CD4-positive, alpha-beta T cell (primary cell): ENCODE results near the gene DCUN1D2. TPM values are rescaled to one million over a fixed set of nuclear protein-coding genes. Genes with fewer than 3 reads are reported as not detected.

ENCODE experiments used
- ATAC-seq: fragments of 200-7000 bp; cut with Tn5 transposase; one replicate; pipeline ENCODE4 v1.10.0; 2022; ENCODE audit warnings: mild to moderate bottlenecking; ENCODE audit not compliant: poor library complexity
- CTCF ChIA-PET: fragments of 350-600 bp; sonication (Branson Sonifier 250); formaldehyde crosslinking; loops from one replicate; lab custom pipeline; 2021; ENCODE audit warnings: antibody characterized with exemption, inconsistent platforms; lab: Charles Lee
- POLR2A ChIA-PET: fragments of 350-600 bp; sonication (Branson Sonifier 250); formaldehyde crosslinking; loops from one replicate; lab custom pipeline; 2021; ENCODE audit warnings: antibody characterized with exemption, inconsistent platforms; lab: Charles Lee
- DNase-seq, 14 experiments: peaks; one replicate each; pipeline ENCODE4 v3.0.0-alpha.2; 2013 to 2020; ENCODE audit warnings: mixed read lengths in 2 of 14
- H3K27ac ChIP-seq, 2 donors: one replicate each; pipeline versions ENCODE4 v1.5.1 to v1.7.0; 2013; ENCODE audit warnings: low read length in 2 of 2, low read depth in 1 of 2, mild to moderate bottlenecking in 1 of 2
- H3K27me3 ChIP-seq, 2 experiments: 1 replicate in 1 of 2; 2 replicates in 1 of 2; pipeline versions ENCODE4 v1.6.1 to v1.7.0; 2013; ENCODE audit warnings: low read length in 2 of 2, control low read depth in 1 of 2, mild to moderate bottlenecking in 1 of 2, moderate library complexity in 1 of 2; ENCODE audit not compliant: insufficient read depth in 2 of 2, control insufficient read depth in 1 of 2
- H3K36me3 ChIP-seq: one replicate; pipeline ENCODE4 v1.6.1; 2013; ENCODE audit warnings: low read length, control low read depth; ENCODE audit not compliant: insufficient read depth
- H3K4me1 ChIP-seq: one replicate; pipeline ENCODE4 v1.6.1; 2013; ENCODE audit warnings: low read length, control low read depth; ENCODE audit not compliant: insufficient read depth
- H3K4me3 ChIP-seq: one replicate; pipeline ENCODE4 v1.5.1; 2013; ENCODE audit warnings: mild to moderate bottlenecking, low read length, moderate library complexity
- H3K9me3 ChIP-seq, 2 experiments: 1 replicate in 1 of 2; 2 replicates in 1 of 2; pipeline versions ENCODE4 v1.6.1 to v1.7.0; 2013; ENCODE audit warnings: low read length in 2 of 2, mild to moderate bottlenecking in 2 of 2, control low read depth in 1 of 2, moderate library complexity in 1 of 2; ENCODE audit not compliant: control insufficient read depth in 1 of 2, insufficient read depth in 1 of 2
- H3K27ac Mint-ChIP-seq: one replicate; pipeline ENCODE4 v1.8.0; 2020; ENCODE audit warnings: mixed read lengths
- H3K27me3 Mint-ChIP-seq: one replicate; pipeline ENCODE4 v1.8.0; 2021; ENCODE audit warnings: mixed read lengths
- H3K36me3 Mint-ChIP-seq: one replicate; pipeline ENCODE4 v1.8.0; 2021; ENCODE audit warnings: low read depth, mixed read lengths
- H3K4me1 Mint-ChIP-seq: one replicate; pipeline ENCODE4 v1.8.0; 2021; ENCODE audit warnings: low read depth, mixed read lengths
- H3K4me3 Mint-ChIP-seq: one replicate; pipeline ENCODE4 v1.8.0; 2020; ENCODE audit warnings: mild to moderate bottlenecking, mixed read lengths
- H3K9me3 Mint-ChIP-seq: one replicate; pipeline ENCODE4 v1.8.0; 2020; ENCODE audit warnings: mixed read lengths
- CTCF ChIP-seq: fragments of 200-600 bp; IDR thresholded peaks from one replicate; pipeline ENCODE4 v1.8.0; 2022; ENCODE audit warnings: antibody characterized with exemption, mild to moderate bottlenecking
- intact Hi-C, 2 experiments: fragments of 100-400 bp; cut with DNase I in 1 of 2; cut with micrococcal nuclease in 1 of 2; formaldehyde crosslinking; loops; one replicate each; pipeline versions ENCODE4 v1.15.1 to v1.9.0; 2023 to 2025; cut with DNase I, micrococcal nuclease
- total RNA-seq, 174 experiments: library from RNA in 2 of 174; stranded (reverse) in 2 of 174; gene quantifications; one replicate each; pipeline ENCODE4 v1.2.3 and lab custom pipeline; 2021 to 2026

Gene DCUN1D2
- total RNA-seq, 2 experiments from 2014 or later = 16.2 to 18.9 TPM

- H3K4me1 ChIP-seq = peaks cover 3% of the 10 kb centered on the region
- no peaks in the 10 kb centered on the region for H3K9me3 ChIP-seq
- ATAC-seq = no peak
- H3K36me3 Mint-ChIP-seq = peaks cover 61% of the 10 kb centered on the region
- H3K27me3 ChIP-seq = no peaks in the 10 kb centered on the region
- no peak for DNase-seq
- no peaks in the 10 kb centered on the region for H3K4me1 Mint-ChIP-seq
- H3K36me3 ChIP-seq = peaks cover 16% of the 10 kb centered on the region
- H3K27me3 Mint-ChIP-seq = no peaks in the 10 kb centered on the region
- no peaks in the 10 kb centered on the region for H3K9me3 Mint-ChIP-seq
- no peak overlapping the region for H3K4me3 Mint-ChIP-seq
- no peak overlapping the region for H3K4me3 ChIP-seq
- TF ChIP-seq CTCF = no peak
- ChIA-PET POLR2A (no interaction called here), CTCF (no interaction called here)
- no peak overlapping the region for H3K27ac ChIP-seq
- H3K27ac Mint-ChIP-seq = no peak overlapping the region
- intact Hi-C loops = no loop called here
These were observed 25.2 kb downstream of the DCUN1D2 start for GRCh38 chr13:113465300-113465699.

- Histone ChIP-seq H3K9me3 (no peaks in the 10 kb centered on the region), H3K36me3 (peaks cover 22% of the 10 kb centered on the region), H3K27me3 (no peaks in the 10 kb centered on the region), H3K4me3 (no peak overlapping the region), H3K4me1 (peaks cover 3% of the 10 kb centered on the region), H3K27ac (no peak overlapping the region)
- H3K4me1 Mint-ChIP-seq = no peaks in the 10 kb centered on the region
- peaks cover 61% of the 10 kb centered on the region for H3K36me3 Mint-ChIP-seq
- no peak overlapping the region for H3K4me3 Mint-ChIP-seq
- no peak for DNase-seq
- H3K27me3 Mint-ChIP-seq = no peaks in the 10 kb centered on the region
- intact Hi-C loops = no loop called here
- CTCF ChIA-PET = no interaction called here
- no peak overlapping the region for H3K27ac Mint-ChIP-seq
- H3K9me3 Mint-ChIP-seq = no peaks in the 10 kb centered on the region
- TF ChIP-seq CTCF = no peak
- POLR2A ChIA-PET = no interaction called here
- ATAC-seq = no peak
These were observed 26.0 kb downstream of the DCUN1D2 start for GRCh38 chr13:113464476-113464875.

- intact Hi-C loops = no loop called here
- Mint-ChIP-seq H3K27ac (no peak overlapping the region), H3K4me3 (no peak overlapping the region), H3K27me3 (no peaks in the 10 kb centered on the region), H3K4me1 (no peaks in the 10 kb centered on the region), H3K9me3 (no peaks in the 10 kb centered on the region), H3K36me3 (peaks cover 61% of the 10 kb centered on the region)
- TF ChIP-seq CTCF = no peak
- Histone ChIP-seq H3K27ac (no peak overlapping the region), H3K4me3 (no peak overlapping the region), H3K36me3 (peaks cover 44% of the 10 kb centered on the region), H3K27me3 (no peaks in the 10 kb centered on the region), H3K9me3 (no peaks in the 10 kb centered on the region), H3K4me1 (peaks cover 3% of the 10 kb centered on the region)
- DNase-seq (no peak), ATAC-seq (no peak)
- POLR2A ChIA-PET = no interaction called here
- CTCF ChIA-PET = no interaction called here
These were observed 29.3 kb downstream of the DCUN1D2 start for GRCh38 chr13:113461022-113461751.
